GM18861 (cell line): ENCODE data around the gene NELL1.

Experiments used
- ATAC-seq: cut with Tn5 transposase; IDR thresholded peaks from one replicate; pipeline ENCODE4 v1.9.1; 2021; ENCODE audit not compliant: unreplicated experiment

Gene NELL1

DNA sequence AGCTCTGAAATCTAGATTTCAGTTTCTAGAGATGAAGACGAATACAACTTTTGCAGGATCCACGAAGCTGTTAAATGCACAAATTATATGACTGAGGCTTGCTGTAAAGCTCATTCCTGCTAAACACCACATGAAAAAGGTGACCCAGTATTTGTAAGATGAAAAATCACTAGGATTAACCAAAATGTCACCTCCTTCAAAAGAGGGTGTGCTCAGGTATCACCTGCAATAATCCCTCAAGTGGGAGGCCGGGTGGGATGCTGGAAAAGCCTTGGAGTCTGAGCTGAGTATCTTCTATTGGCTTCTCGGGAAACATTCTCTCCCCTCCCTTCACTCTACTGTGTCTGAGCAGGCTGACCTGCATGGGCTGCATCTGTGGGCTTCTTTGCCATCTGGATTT lies 195.8 kb downstream of the NELL1 start:
- ATAC-seq, result no peak

DNA sequence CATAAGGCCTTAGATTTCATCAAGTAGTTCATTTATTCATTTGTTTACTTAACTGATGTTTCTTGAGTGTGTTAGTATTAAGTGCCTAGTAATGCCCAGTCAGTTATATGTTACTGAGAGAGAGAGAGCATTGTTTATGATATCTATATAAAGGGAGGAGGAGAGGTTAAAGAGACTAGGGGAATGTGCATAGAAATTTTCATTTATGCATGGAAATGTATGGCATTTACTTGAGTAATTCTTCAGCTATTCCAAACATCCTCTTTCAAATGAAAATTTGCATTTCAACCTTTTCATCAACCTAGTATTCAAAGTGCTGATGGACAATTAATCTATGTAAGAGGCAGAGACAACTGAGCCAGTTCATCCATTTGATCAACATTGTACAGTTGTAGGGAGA lies 199.7 kb downstream of the NELL1 start:
- no peak for ATAC-seq

DNA sequence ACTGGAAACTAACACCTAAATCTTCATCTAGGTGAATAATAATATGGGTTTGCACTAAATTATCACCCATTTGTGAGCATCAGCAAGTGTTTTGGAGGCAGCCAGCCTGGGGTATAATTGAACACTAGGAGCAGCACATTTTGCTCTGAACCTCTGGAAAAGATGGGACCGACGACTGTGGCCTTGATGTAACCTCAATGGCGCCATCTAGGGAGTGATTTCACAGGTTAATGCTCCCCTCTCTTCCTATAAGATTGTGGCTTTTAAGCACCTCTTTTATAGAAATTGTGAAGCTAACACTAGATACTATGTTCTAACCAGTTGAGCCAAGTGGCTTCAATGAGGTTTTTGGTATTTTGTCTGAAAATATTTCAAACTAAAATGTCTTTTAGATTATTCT lies 203.7 kb downstream of the NELL1 start:
- ATAC-seq, result no peak

DNA sequence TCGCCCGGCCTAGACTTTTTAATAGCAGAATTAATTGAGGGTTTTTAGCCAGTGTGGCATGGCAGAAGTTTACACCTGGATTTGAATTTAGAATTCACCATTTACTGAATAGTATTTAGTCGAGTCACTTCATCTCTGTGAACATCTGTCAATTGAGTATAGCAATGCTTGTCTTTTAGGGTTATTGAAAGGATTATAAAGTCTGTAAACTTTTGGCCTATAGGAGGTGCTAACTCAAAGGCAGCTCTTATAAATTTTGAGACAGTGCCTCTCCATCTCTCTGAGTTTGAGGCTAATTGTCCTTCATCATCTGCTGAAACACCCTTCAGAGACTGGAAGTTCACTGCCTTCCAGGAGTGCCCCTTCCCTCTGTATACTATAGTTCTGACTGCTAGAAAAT lies 205.0 kb downstream of the NELL1 start:
- ATAC-seq, result no peak

DNA sequence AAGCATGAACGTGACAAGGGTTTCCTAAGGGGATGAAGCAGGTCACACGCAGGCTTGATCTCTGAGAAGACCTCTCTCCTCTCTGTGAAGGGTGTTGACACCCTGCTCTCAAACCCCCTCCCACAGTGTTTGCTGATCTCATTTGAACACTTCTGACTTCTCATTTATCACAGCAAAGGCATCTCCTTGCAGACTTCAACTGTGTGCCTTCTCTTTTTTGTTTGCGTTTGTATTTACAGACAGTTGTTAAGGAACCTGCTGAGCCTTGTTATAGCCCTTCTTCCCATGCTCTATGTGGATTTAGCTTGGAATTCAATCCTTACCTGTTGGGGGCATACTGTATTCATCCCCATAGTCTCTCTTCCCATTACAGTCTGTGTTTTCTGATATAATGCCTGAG lies 206.5 kb downstream of the NELL1 start:
- no peak for ATAC-seq

DNA sequence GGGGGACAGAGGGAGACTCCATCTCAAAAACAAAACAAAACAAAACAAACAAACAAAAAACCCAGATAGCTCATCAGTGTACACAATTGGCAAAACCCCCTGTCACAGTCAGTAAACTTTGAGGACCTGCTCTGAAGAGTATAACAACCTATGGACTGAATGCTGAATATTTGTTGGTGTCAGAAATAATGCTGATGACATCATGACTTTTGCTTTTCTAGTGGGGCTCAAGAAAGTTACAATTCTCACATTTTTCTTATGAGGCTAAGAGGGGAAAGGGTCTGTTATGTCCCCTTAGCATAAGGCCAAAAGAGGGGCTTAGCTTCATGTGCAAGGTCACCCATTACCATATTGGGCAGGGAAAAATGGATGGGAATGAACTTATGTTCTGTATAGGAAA lies 207.4 kb downstream of the NELL1 start:
- no peak for ATAC-seq

DNA sequence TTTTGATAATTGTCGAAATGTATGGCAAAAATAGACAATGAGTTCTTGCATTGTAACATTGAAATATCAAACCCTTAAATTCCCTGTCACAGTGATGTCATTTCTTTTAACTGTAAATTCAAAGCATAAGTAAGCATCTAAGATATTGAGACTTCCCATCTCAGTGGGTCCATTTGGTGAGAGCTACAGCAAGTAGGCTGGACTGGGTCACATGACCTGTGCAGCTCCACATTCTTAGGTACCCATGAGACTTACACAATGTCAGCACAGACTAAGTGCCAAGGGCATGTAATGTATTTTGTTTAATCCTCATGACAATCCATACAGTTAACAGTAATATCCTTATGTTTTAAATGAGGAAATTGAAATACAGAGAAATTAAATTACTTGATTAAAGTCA lies 210.7 kb downstream of the NELL1 start:
- no peak for ATAC-seq

DNA sequence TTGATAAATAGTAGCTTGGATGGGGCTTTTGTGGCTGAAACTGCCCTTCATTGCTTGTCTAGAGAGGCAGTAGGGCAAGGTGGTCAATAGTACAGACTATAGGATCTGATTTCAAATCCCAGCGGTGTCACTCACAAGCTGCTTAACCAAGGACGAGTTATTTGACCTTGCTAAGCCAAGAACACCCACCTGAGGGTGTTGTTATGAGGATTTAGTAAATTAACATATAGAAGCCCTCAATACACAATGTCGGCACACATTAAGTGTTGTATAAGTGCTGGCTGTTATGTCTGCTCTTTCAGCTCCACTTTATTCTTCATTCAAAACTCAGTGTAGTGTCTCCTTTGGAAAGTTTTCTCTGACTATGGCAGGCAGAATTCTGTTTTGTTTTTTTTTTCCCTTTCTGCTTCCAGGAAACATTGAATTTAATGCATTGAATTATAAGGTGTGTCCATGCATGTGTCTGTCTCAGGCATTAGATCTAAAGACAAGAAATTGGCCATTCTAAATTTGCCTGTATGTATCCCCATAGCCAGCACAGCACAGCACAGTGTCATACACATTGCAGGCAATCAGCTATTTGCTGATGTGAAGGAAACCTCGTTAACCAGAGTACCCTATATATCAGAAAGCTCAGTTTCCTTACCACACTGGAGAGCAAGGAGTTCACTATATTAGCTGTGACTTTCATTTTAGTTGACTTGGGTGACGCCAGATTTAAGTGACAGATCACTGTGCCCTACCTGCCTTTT lies 212.1 kb downstream of the NELL1 start:
- ATAC-seq, result no peak

DNA sequence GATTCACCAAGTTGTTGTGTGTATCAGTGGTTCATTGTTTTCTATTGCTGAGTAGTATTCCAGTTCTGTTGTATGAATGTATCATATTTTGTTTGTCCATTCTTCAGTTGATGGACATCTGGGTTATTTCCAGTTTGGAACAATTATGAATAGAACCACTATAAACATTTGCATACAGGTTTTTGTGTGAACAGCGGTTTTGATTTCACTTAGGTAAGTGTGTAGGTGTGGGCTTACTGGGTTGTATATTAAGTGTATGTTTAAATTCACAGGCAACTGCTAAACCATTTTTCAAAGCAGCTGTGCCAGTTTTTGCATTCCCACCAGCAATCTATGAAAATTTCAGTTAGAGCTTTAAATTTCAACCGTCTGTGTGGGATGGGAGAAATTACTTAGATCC lies 217.8 kb downstream of the NELL1 start:
- no peak for ATAC-seq

DNA sequence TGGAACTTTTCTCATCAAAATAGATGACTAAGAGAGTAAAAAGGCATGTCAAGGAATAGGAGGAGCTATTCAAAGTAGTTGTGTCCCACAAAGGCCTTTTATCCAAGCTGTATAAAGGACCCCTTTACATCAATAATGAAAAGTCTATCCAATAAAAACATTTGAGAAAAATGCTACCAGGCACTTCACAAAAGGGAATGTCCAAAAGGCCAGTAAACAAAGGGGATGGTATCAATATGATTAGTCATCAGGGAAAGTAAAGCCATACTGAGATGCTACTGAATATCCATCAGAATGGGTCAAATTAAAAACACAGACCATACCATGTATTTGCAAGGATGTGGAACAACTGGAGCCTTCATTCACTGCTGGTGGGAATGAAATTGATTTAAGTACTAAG lies 224.9 kb downstream of the NELL1 start:
- no peak for ATAC-seq

DNA sequence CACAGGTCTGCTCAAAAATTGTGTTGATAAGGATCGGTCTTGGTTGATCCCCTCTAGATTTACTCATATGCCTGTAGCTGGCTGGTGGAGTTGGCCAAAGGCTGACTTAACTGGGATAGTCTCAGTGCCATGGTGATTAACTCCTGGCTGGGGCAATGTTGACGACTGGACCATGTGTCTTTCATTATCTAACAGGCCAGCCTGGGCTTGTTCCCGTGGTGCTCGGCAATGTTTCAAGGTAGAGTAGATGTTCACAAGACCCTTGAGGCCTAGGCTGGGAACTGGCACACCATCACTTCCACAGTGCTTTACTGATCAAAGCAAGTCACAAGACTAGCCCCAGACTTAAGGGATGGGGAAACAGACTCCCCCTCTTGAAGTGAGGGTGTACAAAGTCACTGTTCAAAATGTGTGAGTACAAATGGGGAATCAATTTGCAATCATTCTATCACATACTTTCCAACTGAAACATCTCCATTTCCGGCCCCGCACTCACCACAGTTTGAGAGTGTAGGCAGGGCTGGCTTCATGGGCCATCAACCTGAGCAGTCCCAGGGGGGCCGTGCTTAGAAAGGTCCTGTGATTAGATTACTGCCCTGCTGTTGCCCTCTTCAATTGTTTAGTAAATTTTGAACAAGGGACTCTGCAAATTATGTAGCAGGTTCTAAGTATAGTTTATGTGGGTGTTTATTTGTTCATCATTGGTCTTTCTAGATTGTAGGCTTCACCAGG lies 240.8 kb downstream of the NELL1 start:
- ATAC-seq, result no peak

DNA sequence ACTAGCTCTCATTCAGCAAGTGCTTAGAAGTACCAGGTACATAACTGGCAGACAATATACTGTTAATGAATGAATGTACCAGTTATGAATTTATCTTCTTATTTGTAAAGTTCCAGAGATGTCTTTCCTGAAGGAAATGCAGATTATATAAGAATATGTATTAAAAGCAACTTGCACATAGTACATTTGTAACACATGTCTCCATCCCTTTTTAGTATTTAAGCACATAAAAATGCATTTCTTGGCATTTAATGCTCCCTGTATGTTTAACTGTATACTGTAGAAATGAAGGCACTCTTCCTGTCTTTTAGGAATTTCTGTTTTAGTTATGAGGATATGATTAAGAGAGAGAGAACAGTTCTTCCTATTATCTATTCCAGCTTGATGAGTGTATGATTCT lies 241.3 kb downstream of the NELL1 start:
- ATAC-seq, result no peak

DNA sequence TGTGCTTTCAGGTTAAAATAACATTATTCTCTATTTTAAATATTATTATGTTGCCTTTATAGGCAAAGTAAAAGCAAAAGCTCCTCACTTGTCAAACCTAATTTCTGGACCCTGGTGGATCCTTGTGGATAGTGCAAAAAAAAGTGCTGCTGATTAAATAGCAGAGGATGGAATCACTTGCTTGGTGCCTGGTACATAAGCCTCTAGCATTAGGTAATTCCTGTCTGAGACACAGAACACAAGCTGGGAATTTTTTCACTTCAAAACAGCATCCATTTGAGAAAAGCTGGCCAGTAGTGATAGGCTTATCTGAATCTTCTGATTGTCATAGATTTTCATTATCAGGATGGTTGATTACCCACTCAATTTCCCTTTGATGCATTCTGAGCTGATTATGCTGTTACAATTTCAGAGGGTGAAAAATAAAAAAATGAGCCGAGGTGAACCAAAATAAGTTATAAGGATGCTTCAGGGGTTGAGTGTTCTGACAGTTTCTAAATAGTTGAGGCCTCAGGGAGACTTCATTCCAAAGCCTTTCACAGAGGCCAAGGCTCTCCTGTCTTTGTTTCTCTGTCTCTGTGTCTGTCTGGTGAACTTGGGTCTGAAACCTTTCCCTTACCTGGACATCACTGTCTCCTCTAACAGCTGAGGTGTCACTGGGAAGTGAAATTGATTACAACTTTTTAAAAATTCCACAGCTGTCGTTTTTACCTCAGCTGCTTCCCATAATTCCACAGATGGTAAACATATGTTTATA lies 242.9 kb downstream of the NELL1 start:
- ATAC-seq, result no peak

DNA sequence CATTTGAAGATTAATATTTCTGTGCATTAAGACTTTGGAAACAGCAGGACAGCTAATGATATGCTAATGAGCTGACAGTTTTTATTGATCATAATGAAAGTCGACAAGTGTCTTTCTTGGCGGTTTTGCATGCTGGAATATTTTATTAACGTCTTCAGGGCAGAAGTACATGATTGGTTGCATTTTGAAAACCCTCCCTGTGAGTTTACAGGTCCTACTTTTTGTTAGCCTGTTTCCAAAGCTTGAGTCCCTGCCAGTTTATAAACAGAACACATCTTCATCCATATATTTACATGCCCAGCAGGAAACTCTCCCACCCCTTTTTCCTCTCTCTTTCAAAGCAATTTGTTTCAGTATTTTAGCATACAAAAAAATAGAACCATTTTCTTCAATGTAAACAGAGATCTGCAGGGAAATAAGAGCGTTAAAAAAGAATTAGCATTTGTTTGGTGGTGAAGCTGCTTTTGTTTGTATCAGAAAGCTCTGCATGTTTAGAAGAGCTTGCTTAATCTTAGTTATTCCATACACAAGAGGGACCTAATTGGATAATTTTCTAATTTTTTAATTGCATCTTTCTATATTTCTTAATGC lies 243.6 kb downstream of the NELL1 start:
- no peak for ATAC-seq

DNA sequence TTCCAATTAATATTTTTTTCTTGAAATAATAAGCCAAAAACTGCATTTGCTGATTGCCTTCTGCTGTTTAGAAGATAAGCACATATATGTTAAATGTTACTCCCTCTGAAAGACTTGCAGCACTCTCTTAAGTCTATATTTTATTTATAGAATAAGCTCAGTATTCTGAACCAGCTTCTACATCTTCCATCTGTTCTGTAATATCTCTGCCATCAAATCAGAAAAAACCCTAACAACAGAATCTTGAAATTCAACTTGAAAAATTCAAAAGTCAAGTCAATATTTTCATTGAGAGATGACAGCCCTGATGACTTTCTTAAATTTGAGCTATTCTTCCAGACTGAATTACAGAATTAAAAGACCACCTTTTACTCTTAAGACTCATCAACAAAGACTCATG lies 247.9 kb downstream of the NELL1 start:
- no peak for ATAC-seq

DNA sequence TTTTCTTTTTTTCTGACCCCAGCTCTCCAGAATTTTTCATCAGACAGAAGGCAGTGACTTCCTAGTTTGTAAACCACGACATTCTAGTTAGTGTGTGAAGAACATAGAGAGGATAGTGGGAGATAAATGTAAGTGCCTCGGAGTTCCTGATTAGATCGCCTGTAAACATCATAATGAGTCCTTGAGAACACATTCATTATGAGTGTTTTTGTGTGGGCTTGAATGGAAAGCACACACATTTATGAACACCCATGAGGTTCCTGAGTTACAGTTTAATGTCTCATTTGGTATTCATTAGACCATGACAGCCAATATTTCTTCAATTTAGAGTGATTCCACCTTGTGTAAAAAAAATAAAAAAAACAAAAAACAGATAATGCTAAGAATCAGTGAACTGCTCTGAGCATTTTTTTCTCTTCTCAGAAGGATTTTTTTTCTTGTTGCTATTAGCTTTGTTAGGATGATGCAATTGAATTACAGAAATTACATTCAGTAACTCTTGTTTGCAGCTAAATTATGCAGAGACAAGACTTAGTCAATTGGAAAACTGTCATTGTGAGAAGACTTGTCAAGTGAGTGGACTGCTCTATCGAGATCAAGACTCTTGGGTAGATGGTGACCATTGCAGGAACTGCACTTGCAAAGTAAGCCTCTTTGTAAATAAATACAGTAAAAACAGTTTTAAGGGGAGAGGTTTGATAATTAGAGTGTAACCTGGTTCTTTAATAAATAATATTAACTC lies 257.6 kb downstream of the NELL1 start:
- ATAC-seq, result no peak

DNA sequence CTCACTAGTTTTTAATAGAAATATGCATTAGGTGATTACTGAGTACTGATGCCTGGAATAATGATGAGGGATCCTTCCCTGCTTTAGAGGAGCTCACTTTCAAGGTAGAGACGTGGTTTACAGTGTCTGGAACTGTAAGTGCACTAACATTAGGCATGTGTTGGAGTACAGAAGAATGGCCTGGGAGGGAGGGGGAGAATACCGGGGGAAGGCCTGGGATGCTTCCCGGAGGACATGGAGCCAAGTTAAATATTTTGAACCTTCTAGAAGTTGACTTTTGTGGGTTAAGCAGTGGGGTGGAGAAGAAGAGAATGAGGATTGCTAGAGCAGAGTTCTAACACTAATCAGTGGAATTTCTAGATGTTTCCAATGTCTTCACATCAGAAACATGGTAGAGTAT lies 261.6 kb downstream of the NELL1 start:
- no peak for ATAC-seq

DNA sequence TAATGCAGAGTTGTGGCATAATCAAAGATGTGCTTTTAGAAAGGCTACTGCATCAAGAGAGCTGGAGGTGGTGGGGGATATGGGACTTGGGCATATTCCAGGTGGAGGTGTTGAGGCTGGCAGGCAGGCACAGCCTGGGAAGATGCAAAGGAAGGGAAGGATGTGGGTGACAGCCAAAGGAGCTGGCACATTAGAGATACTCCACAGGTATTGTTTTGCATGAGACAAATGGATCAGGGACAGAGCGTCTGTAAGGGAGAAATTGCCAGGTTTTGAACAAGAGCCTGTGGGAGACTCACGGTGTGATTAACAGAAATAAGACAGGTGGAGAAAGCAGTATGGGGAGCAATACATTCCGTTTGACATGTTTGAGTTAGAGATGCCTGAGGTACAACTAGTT lies 263.7 kb downstream of the NELL1 start:
- no peak for ATAC-seq

DNA sequence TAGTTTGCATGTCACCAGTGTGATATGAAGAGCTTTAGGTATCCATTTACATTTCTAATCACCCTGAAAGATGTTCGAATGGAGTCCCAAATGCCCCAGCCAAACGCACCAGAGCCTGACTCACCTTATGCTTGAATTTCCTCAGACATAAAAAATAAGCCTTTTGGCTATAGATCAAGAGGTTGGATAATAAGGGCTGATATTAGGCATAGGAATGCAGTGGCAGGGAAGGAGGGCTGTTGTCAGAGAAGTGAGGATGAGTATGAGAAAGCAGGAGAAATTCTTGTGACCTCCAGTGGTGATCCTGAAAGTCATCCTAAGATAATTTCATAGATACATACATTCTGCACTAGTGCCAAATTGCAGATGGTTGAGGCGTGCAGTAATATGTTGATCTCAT lies 264.6 kb downstream of the NELL1 start:
- ATAC-seq, result no peak

DNA sequence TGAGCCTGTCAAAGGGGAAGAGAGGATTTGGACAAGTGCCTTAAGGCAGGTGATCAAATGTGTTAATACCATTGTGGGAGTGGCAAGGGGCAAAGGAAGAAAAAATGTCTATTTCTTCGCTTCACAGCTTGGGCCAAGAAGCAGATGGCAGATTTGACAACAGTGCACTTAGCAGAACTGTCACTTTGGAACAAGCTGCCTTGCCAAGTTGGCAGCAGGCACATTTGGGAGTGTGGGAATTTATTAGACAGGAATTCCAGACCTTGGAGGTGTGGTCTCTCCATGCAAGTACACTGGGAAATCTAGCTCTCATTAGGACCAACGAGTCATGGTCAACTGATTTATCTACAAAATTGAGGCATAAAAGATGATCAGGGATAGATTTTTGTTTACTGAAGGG lies 265.1 kb downstream of the NELL1 start:
- ATAC-seq, result no peak

DNA sequence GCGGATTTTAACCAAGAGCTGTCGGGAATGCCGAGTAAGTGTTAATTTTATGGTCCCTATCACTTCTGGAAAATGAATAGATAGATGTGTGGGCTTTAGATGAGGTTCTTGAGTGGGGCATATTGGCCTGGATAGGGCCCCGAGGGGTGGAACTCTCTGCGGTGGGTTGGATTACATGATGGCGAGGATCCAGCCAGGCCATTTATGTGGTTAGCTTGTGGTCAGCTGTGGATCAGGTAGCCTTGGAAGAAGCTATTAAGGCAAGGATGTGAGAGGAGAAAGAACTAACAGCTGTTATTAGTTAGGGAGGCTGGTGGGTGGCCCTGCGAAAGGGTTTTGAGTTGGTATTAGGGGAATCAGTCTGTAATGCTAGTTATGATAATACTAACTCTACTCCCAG lies 268.4 kb downstream of the NELL1 start:
- no peak for ATAC-seq
